GM13976 (cell line): ENCODE measurements around the gene HIBADH.
"Not testable (repeated sequence)": the region's sequence is repeated elsewhere in the genome, so short reads cannot be mapped to it uniquely, and the experiment has no call there.

Source experiments
- DNase-seq: peaks from one replicate; pipeline ENCODE4 v3.0.0; 2012; ENCODE audit warnings: low spot score
- CTCF ChIP-seq: IDR thresholded peaks from 2 replicates; pipeline ENCODE4 v1.5.1; 2012; ENCODE audit warnings: borderline replicate concordance, mild to moderate bottlenecking; ENCODE audit not compliant: insufficient read depth; ENCODE audit errors: extremely low read depth, missing control alignments, control extremely low read depth
- in situ Hi-C: fragments of 300-500 bp; cut with MboI; formaldehyde crosslinking; loops from one replicate; pipeline ENCODE4 v1.12.0; 2022; ENCODE audit warnings: low sequenced_read_pairs, mixed read lengths, inconsistent platforms; ENCODE audit not compliant: unreplicated experiment

HIBADH gene

GRCh38 chr7:27642271-27642670 is 20.4 kb downstream of the HIBADH start:
- TF ChIP-seq CTCF: no peak
- no peak for DNase-seq
- in situ Hi-C loops: no loop called here

GRCh38 chr7:27641581-27642230 is 21.0 kb downstream of the HIBADH start:
- in situ Hi-C loops: no loop called here
- no peak for DNase-seq
- no peak for TF ChIP-seq CTCF

- no peak for TF ChIP-seq CTCF
- in situ Hi-C loops: no loop called here
- DNase-seq: no peak
Observed at GRCh38 chr7:27640884-27641574, 21.7 kb downstream of the HIBADH start.

GRCh38 chr7:27639851-27640250 is 22.8 kb downstream of the HIBADH start:
- no peak for DNase-seq
- in situ Hi-C loops: no loop called here
- TF ChIP-seq CTCF: no peak

- in situ Hi-C loops, DNase-seq: not testable (repeated sequence)
Observed at GRCh38 chr7:27639048-27639447, 23.6 kb downstream of the HIBADH start.

- TF ChIP-seq CTCF: no peak
Observed at GRCh38 chr7:27636326-27637006, 26.2 kb downstream of the HIBADH start.

GRCh38 chr7:27635728-27636127 is 27.0 kb downstream of the HIBADH start:
- DNase-seq: no peak
- no peak for TF ChIP-seq CTCF
- in situ Hi-C loops: no loop called here

More at GRCh38 chr7:27636326-27637006, 26.2 kb downstream of the HIBADH start:
- DNase-seq: no peak
- in situ Hi-C loops: no loop called here
